H9 (cell line): ENCODE data around the gene TTC28. TPM values are rescaled to one million over a fixed set of nuclear protein-coding genes. Genes with fewer than 3 reads are reported as not detected.

Experiments
- DNase-seq: peaks from one replicate; pipeline ENCODE4 v3.0.0-alpha.2; 2017
- H2AFZ ChIP-seq: one replicate; pipeline ENCODE4 v1.6.1; 2013; ENCODE audit warnings: mild to moderate bottlenecking, low read length, control low read depth, moderate library complexity
- H2AK5ac ChIP-seq: 2 replicates; pipeline ENCODE4 v1.6.1; 2013; ENCODE audit warnings: low read length, control low read depth, mixed read lengths; ENCODE audit not compliant: insufficient read length
- H2BK120ac ChIP-seq: one replicate; pipeline ENCODE4 v1.6.1; 2013; ENCODE audit warnings: low read depth, mild to moderate bottlenecking, low read length, control low read depth, inconsistent platforms; ENCODE audit not compliant: poor library complexity, severe bottlenecking
- H2BK12ac ChIP-seq: 2 replicates; pipeline ENCODE4 v1.6.1; 2013; ENCODE audit warnings: low read length, control low read depth, mixed read lengths, low read depth; ENCODE audit not compliant: insufficient read length
- H2BK15ac ChIP-seq: 2 replicates; pipeline ENCODE4 v1.6.1; 2013; ENCODE audit warnings: low read depth, low read length, control low read depth
- H2BK20ac ChIP-seq: one replicate; pipeline ENCODE4 v1.6.1; 2013; ENCODE audit warnings: low read depth, mild to moderate bottlenecking, low read length, control low read depth, inconsistent platforms; ENCODE audit not compliant: poor library complexity, severe bottlenecking
- H2BK5ac ChIP-seq: 2 replicates; pipeline ENCODE4 v1.6.1; 2013; ENCODE audit warnings: low read length, control low read depth, mixed read lengths; ENCODE audit not compliant: insufficient read length
- H3K14ac ChIP-seq: 2 replicates; pipeline ENCODE4 v1.6.1; 2013; ENCODE audit warnings: low read length, control low read depth; ENCODE audit not compliant: insufficient read depth
- H3K18ac ChIP-seq: 2 replicates; pipeline ENCODE4 v1.6.1; 2013; ENCODE audit warnings: low read depth, mild to moderate bottlenecking, mixed read lengths, low read length, control low read depth; ENCODE audit not compliant: insufficient read length
- H3K23ac ChIP-seq: 2 replicates; pipeline ENCODE4 v1.6.1; 2013; ENCODE audit warnings: low read length, control low read depth, mixed read lengths, low read depth; ENCODE audit not compliant: insufficient read length
- H3K23me2 ChIP-seq: 2 replicates; pipeline ENCODE4 v1.6.1; 2013; ENCODE audit warnings: low read depth, mild to moderate bottlenecking, mixed read lengths, low read length, control low read depth; ENCODE audit not compliant: insufficient read length, poor library complexity, severe bottlenecking
- H3K27ac ChIP-seq: 2 replicates; pipeline ENCODE4 v1.5.1; 2013; ENCODE audit warnings: low read length, control low read depth, mixed read lengths, low read depth; ENCODE audit not compliant: insufficient read length
- H3K27me3 ChIP-seq: 2 replicates; pipeline ENCODE4 v1.6.1; 2013; ENCODE audit warnings: low read length, control low read depth, inconsistent platforms; ENCODE audit not compliant: insufficient read depth
- H3K4ac ChIP-seq: 2 replicates; pipeline ENCODE4 v1.6.1; 2013; ENCODE audit warnings: low read depth, mild to moderate bottlenecking, control low read depth, inconsistent platforms, low read length, moderate library complexity
- H3K4me1 ChIP-seq: 2 replicates; pipeline ENCODE4 v1.6.1; 2013; ENCODE audit warnings: low read length, control low read depth, inconsistent platforms; ENCODE audit not compliant: insufficient read depth
- H3K4me2 ChIP-seq: 2 replicates; pipeline ENCODE4 v1.6.1; 2013; ENCODE audit warnings: low read length, control low read depth, mixed read lengths; ENCODE audit not compliant: insufficient read length, insufficient read depth
- H3K56ac ChIP-seq: 2 replicates; pipeline ENCODE4 v1.6.1; 2013; ENCODE audit warnings: low read depth, mild to moderate bottlenecking, mixed read lengths, low read length, control low read depth; ENCODE audit not compliant: insufficient read length
- H3K79me1 ChIP-seq: 2 replicates; pipeline ENCODE4 v1.6.1; 2013; ENCODE audit warnings: low read depth, mild to moderate bottlenecking, moderate library complexity, low read length, control low read depth, inconsistent platforms; ENCODE audit not compliant: insufficient read depth, poor library complexity, severe bottlenecking
- H3K79me2 ChIP-seq: 2 replicates; pipeline ENCODE4 v1.6.1; 2013; ENCODE audit warnings: low read length, control low read depth, inconsistent platforms; ENCODE audit not compliant: insufficient read depth
- H3K9ac ChIP-seq: 2 replicates; pipeline ENCODE4 v1.6.1; 2013; ENCODE audit warnings: low read length, control low read depth, mixed read lengths; ENCODE audit not compliant: insufficient read length; ENCODE audit errors: extremely low read depth
- H3K9me3 ChIP-seq: one replicate; pipeline ENCODE4 v1.6.1; 2013; ENCODE audit warnings: low read depth, low read length, inconsistent platforms; ENCODE audit not compliant: control insufficient read depth
- H3T11ph ChIP-seq: one replicate; pipeline ENCODE4 v1.6.1; 2013; ENCODE audit warnings: mild to moderate bottlenecking, low read length, control low read depth, inconsistent platforms
- H4K20me1 ChIP-seq: one replicate; pipeline ENCODE4 v1.6.1; 2013; ENCODE audit not compliant: control insufficient read depth, insufficient read length, insufficient read depth
- H4K5ac ChIP-seq: 2 replicates; pipeline ENCODE4 v1.6.1; 2013; ENCODE audit warnings: low read depth, mild to moderate bottlenecking, mixed read lengths, low read length, control low read depth; ENCODE audit not compliant: insufficient read length
- H4K8ac ChIP-seq: replicated peaks from 2 replicates; pipeline ENCODE4 v1.6.1; 2013; ENCODE audit warnings: low read length, control low read depth, mixed read lengths, low read depth; ENCODE audit not compliant: insufficient read length
- H4K91ac ChIP-seq: 2 replicates; pipeline ENCODE4 v1.6.1; 2013; ENCODE audit warnings: low read depth, mild to moderate bottlenecking, moderate library complexity, mixed read lengths, low read length, control low read depth; ENCODE audit not compliant: insufficient read length
- H3K27ac Mint-ChIP-seq, 3 experiments: 2 replicates in 2 of 3; 3 replicates in 1 of 3; pipeline ENCODE4 v1.8.0; 2020 to 2021; ENCODE audit warnings: mixed read lengths in 3 of 3, mild to moderate bottlenecking in 1 of 3, moderate library complexity in 1 of 3
- H3K27me3 Mint-ChIP-seq: 2 replicates; pipeline ENCODE4 v1.8.0; 2021; ENCODE audit warnings: low read depth, mild to moderate bottlenecking, moderate library complexity, mixed read lengths
- H3K36me3 Mint-ChIP-seq, 3 experiments: 2 replicates in 2 of 3; 3 replicates in 1 of 3; pipeline ENCODE4 v1.8.0; 2020 to 2021; ENCODE audit warnings: low read depth in 3 of 3, mixed read lengths in 3 of 3; ENCODE audit not compliant: insufficient read depth in 1 of 3
- H3K4me1 Mint-ChIP-seq, 2 experiments: 2 replicates each; pipeline ENCODE4 v1.8.0; 2020; ENCODE audit warnings: mixed read lengths in 2 of 2
- H3K4me3 Mint-ChIP-seq, 2 experiments: 2 replicates in 1 of 2; 3 replicates in 1 of 2; pipeline ENCODE4 v1.8.0; 2020 to 2021; ENCODE audit warnings: mild to moderate bottlenecking in 2 of 2, mixed read lengths in 2 of 2, moderate library complexity in 1 of 2
- H3K9me3 Mint-ChIP-seq, 2 experiments: 2 replicates in 1 of 2; 3 replicates in 1 of 2; pipeline ENCODE4 v1.8.0; 2020; ENCODE audit warnings: mild to moderate bottlenecking in 2 of 2, mixed read lengths in 2 of 2, moderate library complexity in 1 of 2
- WGBS: extraction: QIAGEN DNeasy Blood & Tissue Kit; methylation state at CpG from one replicate; pipeline ENCODE4 v1.1.7; 2013; ENCODE audit warnings: missing lambda C conversion rate, low lambda C conversion rate, mixed read lengths; ENCODE audit not compliant: insufficient read length; ENCODE audit errors: extremely low coverage; 5-methylcytosine and 5-hydroxymethylcytosine counted together
- total RNA-seq: library from RNA; stranded (reverse); gene quantifications from 2 replicates; pipeline ENCODE4 v1.2.1, GENCODE V29; 2021
- TF ChIP-seq, protein P1 (sequence below): fragments of 200-600 bp; sonication (generic); conservative IDR thresholded peaks from 3 replicates; pipeline ENCODE4 v1.8.0; 2021; ENCODE audit warnings: antibody characterized with exemption, mild to moderate bottlenecking

Gene TTC28
- total RNA-seq, 1 experiment from 2014 or later: 13.6 TPM

DNA sequence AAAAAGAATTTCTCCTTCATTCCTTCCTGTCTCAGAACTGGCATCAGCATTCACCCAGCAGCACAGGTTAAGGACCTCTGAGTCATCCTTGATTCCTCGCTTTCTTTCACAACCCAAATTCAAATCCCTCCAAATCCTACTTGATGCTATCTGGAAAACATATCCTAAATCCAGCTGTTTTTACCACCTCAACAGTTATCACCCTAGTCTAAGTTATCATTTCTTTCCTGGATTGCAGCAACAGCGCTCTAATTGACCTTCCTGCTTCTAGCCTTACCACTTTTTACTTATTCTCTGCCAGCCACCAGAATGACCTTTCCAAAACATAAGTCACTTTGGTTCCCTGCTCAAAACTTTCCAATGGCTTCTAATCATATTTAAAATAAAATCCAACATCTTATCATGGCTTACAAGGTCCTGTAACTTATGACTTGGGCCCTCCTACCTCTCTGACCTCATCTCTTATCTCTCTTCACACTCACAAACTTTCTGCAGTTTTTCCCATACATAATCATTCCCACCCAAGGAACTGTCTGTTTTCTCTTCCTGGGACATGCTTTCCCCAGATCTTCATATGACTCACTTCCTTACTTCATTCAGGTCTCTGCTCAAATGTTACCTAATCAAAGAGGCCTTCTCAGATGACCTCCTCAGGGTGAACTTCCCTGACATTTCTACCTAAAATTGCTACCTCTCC is 119.4 kb downstream of the TTC28 start:
- Histone ChIP-seq H3K9me3 (no peaks in the 10 kb centered on the region), H2AFZ (no peak overlapping the region), H4K91ac (no peak overlapping the region), H3K27me3 (no peaks in the 10 kb centered on the region), H3K23ac (no peak overlapping the region), H3K4me1 (no peaks in the 10 kb centered on the region), H3K9ac (no peak overlapping the region), H3K27ac (no peak overlapping the region), H2BK15ac (no peak overlapping the region), H4K20me1 (no peaks in the 10 kb centered on the region), H3K14ac (no peak overlapping the region), H3T11ph (no peak overlapping the region), H2BK12ac (no peak overlapping the region), H3K18ac (no peak overlapping the region), H3K4ac (no peak overlapping the region), H2BK120ac (no peak overlapping the region), H2AK5ac (no peak overlapping the region), H2BK5ac (no peak overlapping the region), H3K56ac (no peak overlapping the region), H2BK20ac (no peak overlapping the region), H3K23me2 (no peaks in the 10 kb centered on the region), H3K79me2 (no peaks in the 10 kb centered on the region), H4K5ac (no peak overlapping the region), H3K79me1 (no peaks in the 10 kb centered on the region), H4K8ac (no peak overlapping the region), H3K4me2 (no peak overlapping the region)
- no peak for DNase-seq
- no CpG with 5 or more reads among the region's 2 CpGs for WGBS
- Mint-ChIP-seq H3K9me3 (peaks cover 5 to 6% of the 10 kb centered on the region in 2 experiments), H3K4me1 (no peaks in the 10 kb centered on the region), H3K27me3 (no peaks in the 10 kb centered on the region), H3K4me3 (no peak overlapping the region), H3K27ac (no peak overlapping the region), H3K36me3 (peaks cover 0 to 12% (median 3%) of the 10 kb centered on the region in 3 experiments; a peak in 5 of 7 replicates)
- TF ChIP-seq, protein P1, sequence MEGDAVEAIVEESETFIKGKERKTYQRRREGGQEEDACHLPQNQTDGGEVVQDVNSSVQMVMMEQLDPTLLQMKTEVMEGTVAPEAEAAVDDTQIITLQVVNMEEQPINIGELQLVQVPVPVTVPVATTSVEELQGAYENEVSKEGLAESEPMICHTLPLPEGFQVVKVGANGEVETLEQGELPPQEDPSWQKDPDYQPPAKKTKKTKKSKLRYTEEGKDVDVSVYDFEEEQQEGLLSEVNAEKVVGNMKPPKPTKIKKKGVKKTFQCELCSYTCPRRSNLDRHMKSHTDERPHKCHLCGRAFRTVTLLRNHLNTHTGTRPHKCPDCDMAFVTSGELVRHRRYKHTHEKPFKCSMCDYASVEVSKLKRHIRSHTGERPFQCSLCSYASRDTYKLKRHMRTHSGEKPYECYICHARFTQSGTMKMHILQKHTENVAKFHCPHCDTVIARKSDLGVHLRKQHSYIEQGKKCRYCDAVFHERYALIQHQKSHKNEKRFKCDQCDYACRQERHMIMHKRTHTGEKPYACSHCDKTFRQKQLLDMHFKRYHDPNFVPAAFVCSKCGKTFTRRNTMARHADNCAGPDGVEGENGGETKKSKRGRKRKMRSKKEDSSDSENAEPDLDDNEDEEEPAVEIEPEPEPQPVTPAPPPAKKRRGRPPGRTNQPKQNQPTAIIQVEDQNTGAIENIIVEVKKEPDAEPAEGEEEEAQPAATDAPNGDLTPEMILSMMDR: no peak
